Neural crest cell (in vitro differentiated cells): Measurements from ENCODE around the gene CDHR5. TPM values are rescaled to one million over a fixed set of nuclear protein-coding genes. Genes with fewer than 3 reads are reported as not detected.

ENCODE experiments used
- DNase-seq: peaks from one replicate; pipeline ENCODE4 v3.0.0; 2021; ENCODE audit warnings: low read depth, mixed read lengths, low spot score
- H3K27ac Mint-ChIP-seq: one replicate; pipeline ENCODE4 v1.8.0; 2021; ENCODE audit warnings: mild to moderate bottlenecking, mixed read lengths; ENCODE audit not compliant: unreplicated experiment
- H3K27me3 Mint-ChIP-seq: 2 replicates; pipeline ENCODE4 v1.8.0; 2021; ENCODE audit warnings: low read depth, mild to moderate bottlenecking, mixed read lengths
- H3K36me3 Mint-ChIP-seq: 2 replicates; pipeline ENCODE4 v1.8.0; 2021; ENCODE audit warnings: low read depth, mild to moderate bottlenecking, mixed read lengths
- H3K4me1 Mint-ChIP-seq: 2 replicates; pipeline ENCODE4 v1.8.0; 2021; ENCODE audit warnings: mixed read lengths
- H3K4me3 Mint-ChIP-seq: one replicate; pipeline ENCODE4 v1.8.0; 2021; ENCODE audit warnings: mild to moderate bottlenecking, mixed read lengths
- H3K9me3 Mint-ChIP-seq: 2 replicates; pipeline ENCODE4 v1.8.0; 2021; ENCODE audit warnings: mixed read lengths
- total RNA-seq: library from RNA; stranded (reverse); gene quantifications from 2 replicates; pipeline ENCODE4 v1.2.1, GENCODE V29; 2021
- TF ChIP-seq, protein P1 (sequence below): fragments of 200-600 bp; sonication (generic); conservative IDR thresholded peaks from 2 replicates; pipeline ENCODE4 v1.5.0; 2021; ENCODE audit warnings: antibody characterized with exemption, mild to moderate bottlenecking

Gene CDHR5
- total RNA-seq, 1 donor from 2014 or later = not detected

GRCh38 chr11:607971-608659, 16.6 kb downstream of the CDHR5 start:
- TF ChIP-seq, protein P1, sequence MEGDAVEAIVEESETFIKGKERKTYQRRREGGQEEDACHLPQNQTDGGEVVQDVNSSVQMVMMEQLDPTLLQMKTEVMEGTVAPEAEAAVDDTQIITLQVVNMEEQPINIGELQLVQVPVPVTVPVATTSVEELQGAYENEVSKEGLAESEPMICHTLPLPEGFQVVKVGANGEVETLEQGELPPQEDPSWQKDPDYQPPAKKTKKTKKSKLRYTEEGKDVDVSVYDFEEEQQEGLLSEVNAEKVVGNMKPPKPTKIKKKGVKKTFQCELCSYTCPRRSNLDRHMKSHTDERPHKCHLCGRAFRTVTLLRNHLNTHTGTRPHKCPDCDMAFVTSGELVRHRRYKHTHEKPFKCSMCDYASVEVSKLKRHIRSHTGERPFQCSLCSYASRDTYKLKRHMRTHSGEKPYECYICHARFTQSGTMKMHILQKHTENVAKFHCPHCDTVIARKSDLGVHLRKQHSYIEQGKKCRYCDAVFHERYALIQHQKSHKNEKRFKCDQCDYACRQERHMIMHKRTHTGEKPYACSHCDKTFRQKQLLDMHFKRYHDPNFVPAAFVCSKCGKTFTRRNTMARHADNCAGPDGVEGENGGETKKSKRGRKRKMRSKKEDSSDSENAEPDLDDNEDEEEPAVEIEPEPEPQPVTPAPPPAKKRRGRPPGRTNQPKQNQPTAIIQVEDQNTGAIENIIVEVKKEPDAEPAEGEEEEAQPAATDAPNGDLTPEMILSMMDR = no peak
- Mint-ChIP-seq H3K27me3 (peaks cover 2% of the 10 kb centered on the region), H3K4me1 (peaks cover 5% of the 10 kb centered on the region), H3K27ac (no peak overlapping the region), H3K4me3 (no peak overlapping the region), H3K36me3 (peaks cover 7% of the 10 kb centered on the region), H3K9me3 (no peaks in the 10 kb centered on the region)
- no peak for DNase-seq

DNA sequence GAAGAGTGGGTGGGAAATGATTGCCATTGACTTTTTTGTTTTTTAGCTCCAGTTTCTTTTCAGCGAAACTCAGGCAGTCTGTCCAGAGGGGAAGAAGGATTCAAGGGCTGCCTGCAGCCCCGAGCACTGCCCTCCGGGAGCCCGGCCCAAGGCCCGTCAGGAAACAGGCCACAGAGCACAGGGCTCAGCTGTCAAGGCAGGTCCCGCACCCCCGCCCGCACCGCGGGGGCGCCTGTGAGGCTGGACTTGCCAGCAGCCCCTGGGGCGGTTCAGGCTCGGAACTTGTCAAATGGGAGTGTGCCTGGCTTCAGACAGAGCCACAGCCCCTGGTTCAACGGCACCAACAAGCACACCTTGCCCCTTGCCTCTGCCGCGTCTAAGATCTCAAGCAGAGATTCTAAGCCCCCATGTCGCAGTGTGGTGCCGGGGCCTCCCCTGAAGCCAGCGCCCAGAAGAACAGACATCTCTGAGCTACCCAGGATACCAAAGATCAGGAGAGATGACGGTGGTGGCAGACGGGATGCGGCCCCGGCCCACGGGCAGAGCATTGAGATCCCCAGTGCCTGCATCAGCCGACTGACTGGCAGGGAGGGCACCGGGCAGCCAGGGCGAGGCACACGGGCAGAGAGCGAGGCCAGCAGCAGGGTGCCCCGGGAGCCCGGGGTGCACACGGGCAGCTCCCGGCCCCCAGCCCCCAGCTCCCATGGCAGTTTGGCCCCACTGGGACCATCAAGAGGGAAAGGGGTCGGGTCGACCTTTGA, 17.6 kb downstream of the CDHR5 start:
- no peak overlapping the region for H3K4me3 Mint-ChIP-seq
- H3K4me1 Mint-ChIP-seq = peaks cover 2% of the 10 kb centered on the region

GRCh38 chr11:606245-606644, 18.5 kb downstream of the CDHR5 start:
- Mint-ChIP-seq H3K36me3 (peaks cover 8% of the 10 kb centered on the region), H3K4me3 (no peak overlapping the region), H3K27ac (no peak overlapping the region), H3K27me3 (no peaks in the 10 kb centered on the region), H3K9me3 (no peaks in the 10 kb centered on the region), H3K4me1 (no peaks in the 10 kb centered on the region)
- TF ChIP-seq, protein P1 = no peak
- DNase-seq = no peak

More for the DNA sequence above, 17.6 kb downstream of the CDHR5 start:
- TF ChIP-seq, protein P1 = no peak
- no peak for DNase-seq
- peaks cover 2% of the 10 kb centered on the region for H3K27me3 Mint-ChIP-seq
- no peaks in the 10 kb centered on the region for H3K9me3 Mint-ChIP-seq
- no peak overlapping the region for H3K27ac Mint-ChIP-seq
- H3K36me3 Mint-ChIP-seq = peaks cover 6% of the 10 kb centered on the region

DNA sequence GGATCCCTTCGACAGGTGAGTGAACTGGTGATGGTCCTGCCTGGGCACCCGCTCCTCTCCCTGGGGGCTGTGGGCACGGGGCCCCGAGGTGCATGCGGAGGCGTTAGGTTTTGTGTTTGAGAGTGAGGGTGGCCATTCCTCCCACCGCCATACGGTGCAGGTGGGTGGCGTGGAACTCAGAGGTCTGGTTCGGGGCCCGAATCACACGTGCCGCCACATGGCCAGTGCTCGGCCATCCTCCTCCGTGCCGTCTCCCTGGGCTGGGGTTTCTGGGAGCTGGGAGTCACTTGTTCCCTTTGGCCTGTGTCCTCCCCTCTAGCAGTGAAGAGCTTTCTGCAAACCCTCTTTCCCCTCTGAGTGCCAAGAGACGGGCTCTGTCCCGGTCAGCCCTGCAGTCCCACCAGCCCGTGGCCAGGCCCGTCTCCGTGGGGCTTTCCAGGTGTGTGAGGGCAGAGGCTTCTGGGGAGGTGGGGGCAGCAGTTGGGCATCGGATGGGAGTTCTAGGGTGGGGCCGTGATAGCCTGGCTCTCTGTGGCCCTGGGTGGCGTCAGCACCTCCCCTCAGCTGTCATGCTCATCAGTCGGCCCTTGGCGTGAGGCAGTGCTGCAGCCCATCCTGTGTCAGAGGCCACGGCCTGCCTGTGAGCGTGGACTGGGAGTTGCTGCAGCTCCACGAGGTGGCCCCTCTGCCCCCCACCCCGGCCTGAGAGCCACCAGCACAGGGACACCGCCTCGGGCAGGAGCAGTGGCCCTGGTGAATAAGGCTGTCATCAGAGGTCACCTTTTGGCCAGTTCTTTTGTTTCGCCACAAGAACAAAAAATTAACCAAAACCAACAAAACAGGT, 19.2 kb downstream of the CDHR5 start:
- no peak overlapping the region for H3K27ac Mint-ChIP-seq
- no peaks in the 10 kb centered on the region for H3K9me3 Mint-ChIP-seq
- H3K27me3 Mint-ChIP-seq = no peaks in the 10 kb centered on the region
- no peaks in the 10 kb centered on the region for H3K4me1 Mint-ChIP-seq
- DNase-seq = no peak
- H3K4me3 Mint-ChIP-seq = no peak overlapping the region
- H3K36me3 Mint-ChIP-seq = peaks cover 8% of the 10 kb centered on the region
- TF ChIP-seq, protein P1 = no peak

DNA sequence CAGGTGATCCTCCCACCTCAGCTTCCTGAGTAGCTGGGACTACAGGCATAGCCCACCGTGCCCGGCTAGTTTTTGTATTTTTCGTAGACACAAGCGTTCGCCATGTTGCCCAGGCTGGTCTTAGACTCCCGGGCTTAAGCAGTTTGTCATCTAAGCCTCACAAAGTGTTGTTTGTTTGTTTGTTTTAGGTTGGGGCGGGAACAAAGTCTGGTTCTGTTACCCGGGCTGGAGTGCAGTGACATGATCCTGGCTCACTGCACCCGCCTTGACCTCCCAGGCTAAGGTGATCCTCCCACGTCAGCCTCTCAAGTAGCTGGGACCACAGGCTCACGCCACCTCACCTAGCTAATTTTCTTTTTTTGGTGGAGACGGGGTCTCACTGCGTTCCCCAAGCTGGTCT, 21.6 kb downstream of the CDHR5 start:
- Mint-ChIP-seq H3K4me1 (no peaks in the 10 kb centered on the region), H3K27me3 (no peaks in the 10 kb centered on the region), H3K9me3 (no peaks in the 10 kb centered on the region), H3K36me3 (peaks cover 8% of the 10 kb centered on the region), H3K27ac (no peak overlapping the region), H3K4me3 (no peak overlapping the region)
- no peak for DNase-seq
- TF ChIP-seq, protein P1 = no peak
